PFSK-1 (cell line): ENCODE results near the gene PRR18.

Experiments
- FOXP2 ChIP-seq: optimal IDR thresholded peaks from 2 replicates; pipeline ENCODE3; 2011; ENCODE audit warnings: borderline replicate concordance, control low read depth, inconsistent platforms; ENCODE audit not compliant: insufficient read depth; ENCODE audit errors: extremely low read length, extremely low read depth
- POLR2AphosphoS5 ChIP-seq: IDR thresholded peaks from 2 replicates; pipeline ENCODE4 v1.6.1; 2012; ENCODE audit warnings: low read depth, mild to moderate bottlenecking, control low read depth, low read length, moderate library complexity
- SIN3A ChIP-seq: IDR thresholded peaks from 2 replicates; pipeline ENCODE4 v1.6.1; 2012; ENCODE audit warnings: mild to moderate bottlenecking, low read length, moderate library complexity, borderline replicate concordance; ENCODE audit not compliant: insufficient read depth
- TAF1 ChIP-seq: IDR thresholded peaks from 2 replicates; pipeline ENCODE4 v1.6.1; 2012; ENCODE audit warnings: low read length, control low read depth, borderline replicate concordance; ENCODE audit not compliant: insufficient read depth
- TF ChIP-seq, protein P1 (sequence below), 2 experiments: IDR thresholded peaks; 2 replicates each; pipeline versions ENCODE4 v1.6.1 to v1.8.0; 2011 to 2012; ENCODE audit warnings: low read depth in 2 of 2, low read length in 2 of 2, control low read depth in 1 of 2, inconsistent platforms in 1 of 2, mild to moderate bottlenecking in 1 of 2, moderate library complexity in 1 of 2; ENCODE audit not compliant: insufficient read depth in 1 of 2

- TF ChIP-seq POLR2AphosphoS5 (no peak), TAF1 (no peak), SIN3A (no peak), FOXP2 (no peak)
- TF ChIP-seq, protein P1, sequence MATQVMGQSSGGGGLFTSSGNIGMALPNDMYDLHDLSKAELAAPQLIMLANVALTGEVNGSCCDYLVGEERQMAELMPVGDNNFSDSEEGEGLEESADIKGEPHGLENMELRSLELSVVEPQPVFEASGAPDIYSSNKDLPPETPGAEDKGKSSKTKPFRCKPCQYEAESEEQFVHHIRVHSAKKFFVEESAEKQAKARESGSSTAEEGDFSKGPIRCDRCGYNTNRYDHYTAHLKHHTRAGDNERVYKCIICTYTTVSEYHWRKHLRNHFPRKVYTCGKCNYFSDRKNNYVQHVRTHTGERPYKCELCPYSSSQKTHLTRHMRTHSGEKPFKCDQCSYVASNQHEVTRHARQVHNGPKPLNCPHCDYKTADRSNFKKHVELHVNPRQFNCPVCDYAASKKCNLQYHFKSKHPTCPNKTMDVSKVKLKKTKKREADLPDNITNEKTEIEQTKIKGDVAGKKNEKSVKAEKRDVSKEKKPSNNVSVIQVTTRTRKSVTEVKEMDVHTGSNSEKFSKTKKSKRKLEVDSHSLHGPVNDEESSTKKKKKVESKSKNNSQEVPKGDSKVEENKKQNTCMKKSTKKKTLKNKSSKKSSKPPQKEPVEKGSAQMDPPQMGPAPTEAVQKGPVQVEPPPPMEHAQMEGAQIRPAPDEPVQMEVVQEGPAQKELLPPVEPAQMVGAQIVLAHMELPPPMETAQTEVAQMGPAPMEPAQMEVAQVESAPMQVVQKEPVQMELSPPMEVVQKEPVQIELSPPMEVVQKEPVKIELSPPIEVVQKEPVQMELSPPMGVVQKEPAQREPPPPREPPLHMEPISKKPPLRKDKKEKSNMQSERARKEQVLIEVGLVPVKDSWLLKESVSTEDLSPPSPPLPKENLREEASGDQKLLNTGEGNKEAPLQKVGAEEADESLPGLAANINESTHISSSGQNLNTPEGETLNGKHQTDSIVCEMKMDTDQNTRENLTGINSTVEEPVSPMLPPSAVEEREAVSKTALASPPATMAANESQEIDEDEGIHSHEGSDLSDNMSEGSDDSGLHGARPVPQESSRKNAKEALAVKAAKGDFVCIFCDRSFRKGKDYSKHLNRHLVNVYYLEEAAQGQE (IDR thresholded peaks at IDR 0.05; ENCODE audit: insufficient read depth in 1 of 2, low read depth in 2 of 2, low read length in 2 of 2) = no peak
These were observed 27.1 kb downstream of the PRR18 start for GRCh38 chr6:166281104-166281503.
